GM21528 (cell line): ENCODE results near the gene ADARB2.
"Not testable (repeated sequence)": the region's sequence is repeated elsewhere in the genome, so short reads cannot be mapped to it uniquely, and the experiment has no call there.

ENCODE experiments used
- ATAC-seq: cut with Tn5 transposase; IDR thresholded peaks from one replicate; pipeline ENCODE4 v1.9.1; 2021; ENCODE audit warnings: mild to moderate bottlenecking, moderate library complexity; ENCODE audit not compliant: unreplicated experiment, low FRiP score

The ADARB2 gene

DNA sequence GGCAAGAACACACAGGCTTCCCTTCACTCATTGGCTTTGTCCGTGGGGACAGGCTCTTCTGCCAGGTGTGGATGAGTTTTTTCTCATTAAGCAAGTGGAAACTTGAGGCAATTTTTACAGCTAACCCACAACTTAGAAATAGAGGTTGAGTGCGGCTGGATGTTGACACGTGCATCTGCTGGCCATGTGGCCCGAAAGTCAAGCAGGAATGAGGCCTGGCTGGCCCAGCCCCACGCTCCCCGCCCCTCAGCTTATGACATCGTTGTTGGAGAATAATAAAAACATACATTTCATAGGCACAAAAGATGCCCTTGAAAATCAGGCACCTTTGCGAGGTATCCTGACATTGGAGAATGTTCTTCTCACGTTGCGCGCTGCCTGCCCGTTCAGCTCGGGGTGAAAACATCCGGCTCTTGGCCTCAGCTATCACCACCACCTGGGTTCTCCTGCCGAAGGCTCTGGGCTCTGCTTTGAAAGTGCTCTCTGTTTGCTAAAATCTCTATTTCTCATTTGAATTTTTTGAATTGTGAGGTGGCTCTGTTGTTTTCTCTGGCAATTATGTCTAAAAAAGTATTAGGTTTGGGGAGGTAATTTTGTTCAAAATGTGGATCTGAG lies 370.4 kb downstream of the ADARB2 start:
- no peak for ATAC-seq

- ATAC-seq = no peak
Observed at GRCh38 chr10:1366322-1366691, 371.0 kb downstream of the ADARB2 start.

GRCh38 chr10:1365540-1366321 lies 371.6 kb downstream of the ADARB2 start:
- no peak for ATAC-seq

DNA sequence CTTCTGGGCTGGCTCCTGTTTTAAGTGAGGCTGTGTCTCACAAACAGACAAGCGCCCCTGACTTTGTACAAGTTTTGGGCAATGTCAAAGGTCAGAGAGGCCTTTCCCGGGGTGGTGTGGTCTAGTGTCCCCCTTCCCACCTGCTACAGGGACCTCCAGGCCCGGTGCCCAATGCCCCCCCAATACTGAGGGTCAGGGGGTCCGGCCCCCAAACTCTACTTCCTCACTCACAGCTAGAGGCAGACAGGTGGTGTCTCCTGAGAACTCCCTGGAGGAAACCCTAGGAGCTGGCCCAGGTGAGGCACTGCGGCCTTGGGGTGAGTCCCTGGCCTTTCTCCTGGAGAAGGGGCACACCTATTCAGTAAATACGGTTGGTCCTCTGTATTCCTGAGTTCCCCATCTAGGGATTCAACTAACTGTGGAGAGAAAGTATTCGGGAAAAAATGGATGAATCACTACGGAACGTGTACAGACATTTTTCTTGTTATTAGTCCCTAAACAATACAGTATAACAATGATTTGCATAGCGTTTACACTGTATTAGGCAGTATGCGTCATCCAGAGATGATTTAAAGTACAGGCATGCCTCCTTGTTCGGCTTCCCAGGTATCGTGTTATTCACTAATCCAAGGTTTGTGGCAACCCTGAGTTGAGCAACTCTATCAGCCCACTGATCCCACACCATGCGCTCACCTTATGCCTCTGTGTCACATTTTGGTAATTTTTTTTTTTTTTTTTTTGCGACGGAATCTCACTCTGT lies 373.0 kb downstream of the ADARB2 start:
- no peak for ATAC-seq

DNA sequence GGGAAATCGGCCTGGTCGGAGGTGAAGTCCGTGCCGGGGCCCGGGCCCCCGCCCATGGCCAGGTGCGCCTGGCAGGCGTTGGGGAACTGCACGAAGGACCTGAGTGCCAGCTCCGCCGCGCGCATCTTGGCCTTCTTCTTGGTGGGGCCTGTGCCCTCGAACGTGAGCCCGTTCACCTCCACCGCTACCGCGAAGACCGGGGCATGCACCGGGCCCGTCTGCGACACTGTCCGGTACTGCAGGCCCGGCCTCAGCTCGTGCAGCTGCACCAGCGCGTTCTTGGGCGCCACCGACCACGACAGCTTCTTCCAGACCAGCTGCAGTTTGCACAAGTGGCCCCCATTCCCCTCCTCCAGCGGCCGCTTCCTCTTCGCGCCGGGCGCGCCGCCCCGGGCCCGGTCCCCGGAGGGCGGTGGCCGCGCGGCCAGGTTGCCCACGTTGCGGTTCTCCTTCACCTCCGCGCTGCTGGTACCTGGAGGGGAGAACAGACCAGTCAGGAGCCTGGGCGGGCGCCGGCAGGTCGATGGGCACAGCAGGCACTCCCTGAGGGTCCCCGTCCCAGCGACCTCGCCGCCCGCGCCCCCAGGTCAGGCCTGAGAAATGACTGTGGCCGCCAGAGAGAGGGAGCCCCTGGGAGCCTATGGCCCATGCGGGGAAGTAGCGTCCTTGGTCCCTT lies 373.7 kb downstream of the ADARB2 start:
- no peak for ATAC-seq

GRCh38 chr10:1362589-1363445 lies 374.5 kb downstream of the ADARB2 start:
- no peak for ATAC-seq

- no peak for ATAC-seq
Observed at GRCh38 chr10:1361411-1362105, 375.8 kb downstream of the ADARB2 start.

DNA sequence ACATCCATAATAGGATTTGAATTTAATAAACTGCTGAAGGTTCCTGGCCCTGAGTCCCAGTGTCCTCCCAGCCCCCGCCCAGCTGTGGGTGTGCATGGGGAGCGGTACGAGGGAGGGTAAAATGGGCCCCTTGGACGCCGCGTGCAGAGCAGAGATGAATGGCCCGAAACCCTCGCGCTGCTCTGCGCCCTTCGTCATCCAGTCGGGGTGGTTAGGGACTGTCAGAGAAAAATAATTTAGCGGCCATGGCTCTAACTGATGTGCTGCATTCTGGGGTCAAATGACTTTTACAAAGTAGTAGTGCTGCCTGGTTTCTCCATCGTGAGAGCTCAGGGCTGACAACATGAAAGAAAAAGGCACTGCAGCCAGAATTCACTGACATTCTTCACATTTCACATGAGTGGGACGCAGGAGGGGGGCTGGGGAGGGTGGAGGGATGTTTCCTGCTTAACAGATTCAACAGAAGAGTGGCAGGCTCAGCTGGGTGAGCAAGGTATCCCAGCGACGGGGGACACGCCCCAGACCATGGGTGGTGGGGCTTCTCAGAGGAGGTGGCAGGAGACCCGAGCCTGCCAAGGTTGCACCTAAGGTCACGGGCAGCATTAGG lies 376.7 kb downstream of the ADARB2 start:
- ATAC-seq = no peak

- ATAC-seq = no peak
Observed at GRCh38 chr10:1360011-1360557, 377.2 kb downstream of the ADARB2 start.

GRCh38 chr10:1359626-1359955 lies 377.7 kb downstream of the ADARB2 start:
- ATAC-seq = no peak

GRCh38 chr10:1358860-1359625 lies 378.3 kb downstream of the ADARB2 start:
- no peak for ATAC-seq

DNA sequence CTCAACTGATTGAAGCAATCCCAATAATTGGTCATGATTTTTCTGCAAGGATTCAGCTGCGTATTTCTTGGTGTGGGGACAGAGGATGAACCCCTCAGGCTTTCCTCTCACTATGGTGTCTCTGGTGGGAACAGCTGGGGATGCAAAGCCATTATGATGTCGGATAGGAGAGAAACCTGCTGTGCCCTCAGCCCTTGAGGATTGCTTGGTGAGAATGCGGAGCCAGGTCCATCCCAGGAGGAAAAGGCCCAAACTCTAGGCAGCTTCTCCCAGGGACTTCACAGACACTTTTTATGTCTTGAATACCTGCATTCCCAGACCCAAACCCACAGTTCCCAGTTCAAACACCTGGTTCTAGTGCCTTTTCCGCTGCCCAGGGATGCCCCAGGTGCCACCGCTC lies 379.2 kb downstream of the ADARB2 start:
- ATAC-seq = no peak

DNA sequence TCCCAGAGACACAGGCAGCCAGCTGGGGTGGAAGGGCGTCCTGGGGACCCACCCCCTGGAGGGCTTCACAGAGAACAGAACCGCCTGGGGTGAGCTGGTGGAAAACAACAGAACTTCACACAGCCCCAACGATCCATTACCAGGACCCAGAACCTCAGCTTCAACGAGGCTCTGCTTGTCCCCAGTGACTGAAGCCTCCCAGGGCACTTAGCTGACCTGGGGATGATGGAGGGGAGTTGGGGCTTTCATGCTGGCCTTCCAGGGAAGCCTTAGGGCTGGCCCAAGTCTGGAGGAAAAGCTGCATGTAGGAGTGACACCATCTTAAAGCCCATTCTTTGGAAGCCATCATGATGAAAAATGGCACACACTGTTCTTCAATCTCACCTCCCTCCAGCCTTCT lies 381.0 kb downstream of the ADARB2 start:
- no peak for ATAC-seq

DNA sequence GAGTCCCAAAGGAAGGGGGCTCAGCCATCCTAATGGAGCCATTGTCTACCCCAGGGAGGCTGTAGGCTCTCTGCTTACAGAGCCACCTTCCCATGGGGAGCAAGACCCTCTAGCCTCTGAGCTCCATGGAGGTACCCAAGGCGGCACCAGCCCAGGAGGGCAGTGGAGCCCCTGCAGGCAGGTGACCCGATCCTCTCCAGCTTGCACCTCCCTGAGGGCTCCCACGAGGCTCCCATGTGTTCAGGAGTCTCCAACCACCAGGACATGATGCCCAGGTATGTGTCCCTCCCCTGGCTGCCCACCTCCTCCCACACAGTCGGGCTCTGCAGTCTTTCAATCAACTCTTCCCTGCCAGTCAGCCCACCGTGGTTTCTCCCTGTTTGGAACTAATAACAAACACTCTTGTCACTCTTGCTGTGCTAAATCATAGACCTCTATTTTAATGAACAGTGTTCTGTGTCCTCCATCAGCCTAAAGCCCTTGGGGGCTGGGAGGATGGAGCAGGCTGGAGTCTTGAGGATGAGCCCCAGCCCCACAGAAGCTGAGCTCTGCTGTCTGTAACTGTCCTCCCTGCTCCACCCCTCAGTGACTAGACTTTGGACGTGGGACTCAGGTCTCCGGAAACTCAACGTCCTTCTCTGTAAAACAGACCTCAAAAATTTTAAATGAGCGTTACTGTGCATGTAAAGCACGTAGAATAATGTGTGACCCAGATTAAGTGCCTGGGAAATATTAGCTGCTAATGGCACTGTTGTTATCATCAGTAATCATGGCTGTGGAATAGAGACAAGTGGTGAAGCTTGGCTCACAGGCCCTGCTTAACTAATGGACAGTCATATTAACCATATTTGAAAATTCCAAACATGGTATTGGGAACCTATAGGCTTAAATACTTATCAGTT lies 382.3 kb downstream of the ADARB2 start:
- ATAC-seq = no peak

GRCh38 chr10:1352296-1352695 lies 385.0 kb downstream of the ADARB2 start:
- not testable (repeated sequence) for ATAC-seq

DNA sequence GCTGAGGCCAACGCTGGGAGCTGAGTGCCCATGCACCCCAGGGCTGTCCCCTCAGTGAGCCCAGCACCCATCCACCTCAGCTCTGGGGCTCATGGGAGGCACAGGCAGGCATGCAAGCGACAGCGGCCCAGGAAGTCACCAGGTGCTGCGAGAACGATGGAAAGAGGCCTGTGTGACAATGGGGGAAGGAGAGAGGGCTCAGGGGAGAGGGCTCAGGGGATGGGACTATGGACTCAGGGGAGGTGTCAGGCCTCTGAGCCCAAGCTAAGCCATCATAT lies 388.6 kb downstream of the ADARB2 start:
- no peak for ATAC-seq

- no peak for ATAC-seq
Observed at GRCh38 chr10:1347962-1348772, 389.2 kb downstream of the ADARB2 start.
